Measurements from ENCODE around the gene TRIOBP.

DNA sequence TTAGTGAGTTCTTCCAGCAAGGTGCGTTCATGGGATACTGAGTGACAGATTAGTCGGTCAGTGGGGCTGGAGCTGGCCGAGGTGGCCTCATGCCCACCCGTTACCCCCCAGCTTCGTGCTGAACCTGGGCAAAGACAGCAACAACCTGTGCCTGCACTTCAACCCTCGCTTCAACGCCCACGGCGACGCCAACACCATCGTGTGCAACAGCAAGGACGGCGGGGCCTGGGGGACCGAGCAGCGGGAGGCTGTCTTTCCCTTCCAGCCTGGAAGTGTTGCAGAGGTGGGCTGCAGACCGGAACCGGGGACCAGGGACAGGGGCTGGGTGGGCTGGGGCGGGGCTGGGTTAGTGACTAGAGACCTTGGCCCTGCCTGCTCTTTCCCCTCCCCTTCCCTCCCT, 18.5 kb upstream of the TRIOBP start:
- TF ChIP-seq POLR2AphosphoS5 (IDR thresholded peaks at IDR 0.05; ENCODE audit: low read depth, low read length) (0 out of 2 replicates have a peak, but pooled peaks have one; percentile 62), TAF1 (IDR thresholded peaks at IDR 0.05; ENCODE audit: borderline replicate concordance, insufficient read depth, low read length) (no peak)
- TF ChIP-seq, protein P1, sequence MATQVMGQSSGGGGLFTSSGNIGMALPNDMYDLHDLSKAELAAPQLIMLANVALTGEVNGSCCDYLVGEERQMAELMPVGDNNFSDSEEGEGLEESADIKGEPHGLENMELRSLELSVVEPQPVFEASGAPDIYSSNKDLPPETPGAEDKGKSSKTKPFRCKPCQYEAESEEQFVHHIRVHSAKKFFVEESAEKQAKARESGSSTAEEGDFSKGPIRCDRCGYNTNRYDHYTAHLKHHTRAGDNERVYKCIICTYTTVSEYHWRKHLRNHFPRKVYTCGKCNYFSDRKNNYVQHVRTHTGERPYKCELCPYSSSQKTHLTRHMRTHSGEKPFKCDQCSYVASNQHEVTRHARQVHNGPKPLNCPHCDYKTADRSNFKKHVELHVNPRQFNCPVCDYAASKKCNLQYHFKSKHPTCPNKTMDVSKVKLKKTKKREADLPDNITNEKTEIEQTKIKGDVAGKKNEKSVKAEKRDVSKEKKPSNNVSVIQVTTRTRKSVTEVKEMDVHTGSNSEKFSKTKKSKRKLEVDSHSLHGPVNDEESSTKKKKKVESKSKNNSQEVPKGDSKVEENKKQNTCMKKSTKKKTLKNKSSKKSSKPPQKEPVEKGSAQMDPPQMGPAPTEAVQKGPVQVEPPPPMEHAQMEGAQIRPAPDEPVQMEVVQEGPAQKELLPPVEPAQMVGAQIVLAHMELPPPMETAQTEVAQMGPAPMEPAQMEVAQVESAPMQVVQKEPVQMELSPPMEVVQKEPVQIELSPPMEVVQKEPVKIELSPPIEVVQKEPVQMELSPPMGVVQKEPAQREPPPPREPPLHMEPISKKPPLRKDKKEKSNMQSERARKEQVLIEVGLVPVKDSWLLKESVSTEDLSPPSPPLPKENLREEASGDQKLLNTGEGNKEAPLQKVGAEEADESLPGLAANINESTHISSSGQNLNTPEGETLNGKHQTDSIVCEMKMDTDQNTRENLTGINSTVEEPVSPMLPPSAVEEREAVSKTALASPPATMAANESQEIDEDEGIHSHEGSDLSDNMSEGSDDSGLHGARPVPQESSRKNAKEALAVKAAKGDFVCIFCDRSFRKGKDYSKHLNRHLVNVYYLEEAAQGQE (IDR thresholded peaks at IDR 0.05; ENCODE audit: insufficient read depth in 1 of 2, low read depth in 2 of 2, low read length in 2 of 2) = no peak
